Esophagus squamous epithelium (tissue), 5 donors: Measurements from ENCODE around the gene QPRT. TPM values are rescaled to one million over a fixed set of nuclear protein-coding genes. Genes with fewer than 3 reads are reported as not detected.
"Not testable (repeated sequence)": the region's sequence is repeated elsewhere in the genome, so short reads cannot be mapped to it uniquely, and the experiment has no call there.

Source experiments
- DNase-seq: peaks from one replicate; lab custom pipeline; 2025; lab: John Stamatoyannopoulos, UW
- H3K27ac ChIP-seq, 4 donors: fragments of 200-600 bp; sonication (generic); one replicate each; pipeline ENCODE4 v1.5.1; 2016 to 2019; ENCODE audit warnings: mild to moderate bottlenecking in 1 of 4
- H3K27me3 ChIP-seq, 4 donors: fragments of 200-600 bp; sonication (generic); 1 replicate in 3 of 4; 2 replicates in 1 of 4; pipeline versions ENCODE4 v1.5.1 to v1.6.0; 2017 to 2021; ENCODE audit warnings: antibody characterized with exemption in 1 of 4
- H3K36me3 ChIP-seq, 3 donors: fragments of 200-600 bp; sonication (generic); one replicate each; pipeline ENCODE4 v1.5.1; 2016 to 2019
- H3K4me1 ChIP-seq, 3 donors: fragments of 200-600 bp; sonication (generic); one replicate each; pipeline ENCODE4 v1.5.1; 2017 to 2019
- H3K4me3 ChIP-seq, 4 donors: fragments of 200-600 bp; sonication (generic); 1 replicate in 3 of 4; 2 replicates in 1 of 4; pipeline ENCODE4 v1.5.1; 2016 to 2019; ENCODE audit warnings: mild to moderate bottlenecking in 2 of 4, moderate library complexity in 1 of 4
- H3K9me3 ChIP-seq, 3 donors: fragments of 200-600 bp; sonication (generic); one replicate each; pipeline ENCODE4 v1.5.1; 2016 to 2019
- POLR2A ChIP-seq, 4 donors: fragments of 450-650 bp; IDR thresholded peaks; one replicate each; pipeline ENCODE4 v1.6.1; 2017; ENCODE audit warnings: antibody characterized with exemption in 4 of 4, mild to moderate bottlenecking in 4 of 4, moderate library complexity in 3 of 4
- WGBS, 2 donors: methylation state at CpG; one replicate each; pipeline ENCODE4 v1.1.5; 2018; 5-methylcytosine and 5-hydroxymethylcytosine counted together
- intact Hi-C: fragments of 100-400 bp; cut with DNase I; formaldehyde crosslinking; loops from one replicate; pipeline ENCODE4 v1.15.0; 2022
- total RNA-seq, 4 donors: library from RNA; depleted of rRNA; stranded (reverse); fragments of >200 nt; gene quantifications; one replicate each; pipeline ENCODE4 v1.1.0, GENCODE V29; 2016
- TF ChIP-seq, protein P1 (sequence below), 6 experiments: fragments of 450-650 bp in 4 of 6; fragments of 200-600 bp in 2 of 6; sonication (generic) in 2 of 6; IDR thresholded peaks; one replicate each; pipeline ENCODE4 v1.5.1; 2016 to 2019; ENCODE audit warnings: antibody characterized with exemption in 6 of 6, mild to moderate bottlenecking in 4 of 6, moderate library complexity in 4 of 6
- donor health status: DM: yes; HTN: yes; CAD: no.

QPRT gene
- 1 to 10 TPM in 2 of 4 donors, under 1 TPM in 2; 0.40 to 3.6 (median 1.9) TPM for total RNA-seq

DNA sequence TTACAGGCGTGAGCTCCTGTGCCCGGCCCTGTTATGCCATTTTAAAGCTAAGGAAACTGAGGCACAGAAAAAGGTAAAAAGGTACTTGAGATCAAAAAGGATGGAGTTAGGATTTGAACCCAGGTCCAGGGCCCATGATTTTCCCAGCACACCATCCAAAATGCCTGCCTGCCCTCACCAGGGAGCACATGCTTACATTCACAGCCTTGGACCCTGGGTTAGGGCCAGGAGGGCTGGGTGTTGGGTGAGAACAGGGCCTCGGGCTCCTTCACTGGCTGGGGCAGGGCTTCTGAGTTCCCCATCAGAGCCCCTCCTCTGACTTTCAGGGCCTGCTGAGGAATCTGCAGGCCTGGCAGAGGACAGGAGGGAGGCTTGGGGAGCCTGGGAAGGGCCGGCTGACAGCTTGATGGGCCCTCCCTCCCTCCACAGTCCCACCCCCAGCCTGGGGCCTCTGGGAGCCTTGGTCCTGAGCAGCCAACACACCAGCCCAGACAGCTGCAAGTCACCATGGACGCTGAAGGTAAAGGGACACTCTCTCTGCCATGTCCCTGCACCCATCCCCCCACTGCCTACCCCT, at the start of gene QPRT:
Gene QPRT, plus strand, starts transcription at position 490 of the 577 bp plus-strand sequence. Its CDS starts 18 bp downstream, at position 508.
- no peak for DNase-seq
- WGBS, 2 donors, result 53 to 56% methylated on average over 3 to 4 of the region's 5 CpGs
- peaks cover 0 to 20% (median 5%) of the 10 kb centered on the region in 3 donors for H3K4me1 ChIP-seq
- H3K36me3 ChIP-seq, result no peaks in the 10 kb centered on the region
- TF ChIP-seq, protein P1, sequence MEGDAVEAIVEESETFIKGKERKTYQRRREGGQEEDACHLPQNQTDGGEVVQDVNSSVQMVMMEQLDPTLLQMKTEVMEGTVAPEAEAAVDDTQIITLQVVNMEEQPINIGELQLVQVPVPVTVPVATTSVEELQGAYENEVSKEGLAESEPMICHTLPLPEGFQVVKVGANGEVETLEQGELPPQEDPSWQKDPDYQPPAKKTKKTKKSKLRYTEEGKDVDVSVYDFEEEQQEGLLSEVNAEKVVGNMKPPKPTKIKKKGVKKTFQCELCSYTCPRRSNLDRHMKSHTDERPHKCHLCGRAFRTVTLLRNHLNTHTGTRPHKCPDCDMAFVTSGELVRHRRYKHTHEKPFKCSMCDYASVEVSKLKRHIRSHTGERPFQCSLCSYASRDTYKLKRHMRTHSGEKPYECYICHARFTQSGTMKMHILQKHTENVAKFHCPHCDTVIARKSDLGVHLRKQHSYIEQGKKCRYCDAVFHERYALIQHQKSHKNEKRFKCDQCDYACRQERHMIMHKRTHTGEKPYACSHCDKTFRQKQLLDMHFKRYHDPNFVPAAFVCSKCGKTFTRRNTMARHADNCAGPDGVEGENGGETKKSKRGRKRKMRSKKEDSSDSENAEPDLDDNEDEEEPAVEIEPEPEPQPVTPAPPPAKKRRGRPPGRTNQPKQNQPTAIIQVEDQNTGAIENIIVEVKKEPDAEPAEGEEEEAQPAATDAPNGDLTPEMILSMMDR (IDR thresholded peaks at IDR 0.05), result no peak
- no peak for TF ChIP-seq POLR2A (IDR thresholded peaks at IDR 0.05)
- no peaks in the 10 kb centered on the region for H3K27me3 ChIP-seq
- H3K9me3 ChIP-seq, result no peaks in the 10 kb centered on the region
- peak within 1 kb of the TSS in 3 of 4 donors; percentile 14 to 50 (median 29) for H3K4me3 ChIP-seq
- intact Hi-C loops, result no loop called here
- H3K27ac ChIP-seq, result peak within 1 kb of the TSS in 2 of 4 donors; percentile 1 to 54

DNA sequence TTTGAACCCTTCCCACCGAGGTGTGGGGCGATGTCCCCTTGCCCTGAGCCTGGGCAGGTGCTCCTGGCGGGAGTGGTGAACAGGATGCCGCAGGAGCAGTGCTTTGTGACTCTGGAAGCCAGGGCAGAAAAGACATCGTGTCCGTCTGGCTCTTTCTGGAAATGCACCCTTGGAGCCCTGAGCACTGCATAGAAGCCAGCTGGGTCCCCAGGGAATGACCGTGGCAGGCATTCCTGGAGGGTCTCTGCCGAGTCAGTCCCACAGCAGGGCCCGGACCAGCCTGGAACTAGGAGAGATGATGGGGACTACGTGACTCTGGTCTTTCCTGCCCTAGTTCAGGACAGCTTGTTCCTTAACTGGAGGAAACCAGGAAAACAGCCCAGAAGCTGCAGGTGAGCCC, 49.7 kb upstream of the QPRT start:
- H3K27ac ChIP-seq, intact Hi-C loops, H3K9me3 ChIP-seq, H3K36me3 ChIP-seq, H3K4me3 ChIP-seq, H3K4me1 ChIP-seq, DNase-seq, H3K27me3 ChIP-seq: not testable (repeated sequence)
- WGBS, 2 donors, result 70% methylated on average over 2 of the region's 10 CpGs; no CpG with 5 or more reads in 1 of the 2 donors

DNA sequence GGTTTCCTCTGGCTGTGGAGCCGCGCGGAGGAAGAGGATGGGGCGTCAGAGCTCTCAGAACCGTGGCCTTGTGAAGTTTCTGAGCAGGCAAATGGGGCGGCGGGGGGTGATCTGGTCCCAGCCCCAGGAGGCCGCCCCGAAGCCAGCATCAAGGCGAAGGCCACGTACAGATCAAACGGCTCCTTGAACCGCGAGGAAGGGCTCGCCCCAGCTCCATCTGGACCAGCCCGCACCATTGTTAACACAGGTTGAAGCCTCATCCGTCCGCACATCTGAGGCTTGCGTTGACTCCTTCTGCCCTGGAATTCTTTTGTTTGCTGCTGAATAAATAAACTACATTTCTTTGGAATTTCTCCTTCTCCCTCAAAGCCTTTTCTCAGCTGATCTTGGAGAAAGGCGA, 47.3 kb upstream of the QPRT start:
- H3K4me1 ChIP-seq, H3K4me3 ChIP-seq, H3K9me3 ChIP-seq, H3K27ac ChIP-seq, intact Hi-C loops, H3K27me3 ChIP-seq, DNase-seq, H3K36me3 ChIP-seq: not testable (repeated sequence)
- 51 to 54% methylated on average over 5 to 10 of the region's 20 CpGs for WGBS, 2 donors

DNA sequence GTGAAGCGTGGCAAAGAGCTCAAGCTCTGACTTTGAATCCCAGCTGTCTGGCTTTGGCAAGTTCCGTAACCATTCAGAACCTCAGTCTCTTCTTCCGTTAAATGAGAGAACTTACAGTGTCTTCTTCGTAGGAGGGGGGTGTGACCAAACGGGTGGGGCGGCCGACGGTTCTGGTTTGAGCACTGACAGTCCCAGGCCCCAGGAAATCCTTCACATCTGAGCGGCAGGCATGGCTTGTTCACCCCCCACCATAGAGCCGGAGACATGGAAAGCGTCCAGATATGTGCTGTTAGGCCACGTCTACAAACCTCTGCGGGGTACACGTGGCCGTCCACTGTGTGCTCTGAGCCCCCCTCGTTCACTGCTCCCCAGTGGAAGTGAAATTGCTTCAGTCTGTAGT, 43.1 kb upstream of the QPRT start:
- WGBS, 2 donors, result 80% methylated on average over 13 of the region's 16 CpGs; no CpG with 5 or more reads in 1 of the 2 donors
- H3K4me1 ChIP-seq, intact Hi-C loops, H3K27me3 ChIP-seq, DNase-seq, H3K9me3 ChIP-seq, H3K36me3 ChIP-seq, H3K4me3 ChIP-seq, H3K27ac ChIP-seq: not testable (repeated sequence)

DNA sequence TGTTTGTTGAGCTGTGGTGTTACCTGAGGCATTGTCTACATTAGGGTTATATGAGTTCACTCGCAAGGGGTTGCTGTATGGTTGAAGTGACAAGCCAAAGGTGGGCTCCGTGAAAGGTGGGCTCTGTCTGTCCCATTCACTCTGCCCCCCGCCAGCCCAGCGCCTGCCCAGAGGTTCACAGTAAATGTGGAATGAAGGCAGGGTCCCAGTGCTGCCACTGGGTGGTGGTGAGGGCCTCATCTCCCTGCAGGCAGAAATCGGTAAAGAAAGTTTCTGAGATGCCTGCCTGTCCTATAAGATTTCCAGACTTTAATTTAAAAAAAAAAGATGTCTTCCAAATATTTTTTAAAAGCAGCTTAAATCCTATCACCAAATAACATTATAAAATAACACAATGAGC, 42.6 kb upstream of the QPRT start:
- H3K36me3 ChIP-seq, H3K4me1 ChIP-seq, H3K27ac ChIP-seq, H3K27me3 ChIP-seq, H3K9me3 ChIP-seq, intact Hi-C loops, H3K4me3 ChIP-seq, DNase-seq: not testable (repeated sequence)
- no CpG with 5 or more reads among the region's 5 CpGs for WGBS, 2 donors

DNA sequence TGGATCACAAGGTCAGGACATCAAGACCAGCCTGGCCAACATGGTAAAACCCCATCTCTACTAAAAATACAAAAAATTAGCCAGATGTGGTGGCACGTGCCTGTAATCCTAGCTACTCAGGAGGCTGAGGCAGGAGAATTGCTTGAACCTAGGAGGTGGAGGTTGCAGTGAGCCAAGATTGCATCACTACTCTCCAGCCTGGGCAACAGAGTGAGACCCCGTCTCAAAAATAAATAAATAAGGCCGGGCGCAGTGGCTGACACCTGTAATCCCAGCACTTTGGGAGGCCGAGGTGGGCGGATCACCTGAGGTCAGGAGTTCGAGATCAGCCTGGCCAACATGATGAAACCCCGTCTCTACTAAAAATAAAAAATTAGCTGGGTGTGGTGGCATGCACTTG, 40.2 kb upstream of the QPRT start:
- H3K9me3 ChIP-seq, H3K36me3 ChIP-seq, H3K4me1 ChIP-seq, DNase-seq, H3K27ac ChIP-seq, intact Hi-C loops, H3K27me3 ChIP-seq, H3K4me3 ChIP-seq: not testable (repeated sequence)
- WGBS, 2 donors, result 90 to 95% methylated on average over 7 to 8 of the region's 8 CpGs

DNA sequence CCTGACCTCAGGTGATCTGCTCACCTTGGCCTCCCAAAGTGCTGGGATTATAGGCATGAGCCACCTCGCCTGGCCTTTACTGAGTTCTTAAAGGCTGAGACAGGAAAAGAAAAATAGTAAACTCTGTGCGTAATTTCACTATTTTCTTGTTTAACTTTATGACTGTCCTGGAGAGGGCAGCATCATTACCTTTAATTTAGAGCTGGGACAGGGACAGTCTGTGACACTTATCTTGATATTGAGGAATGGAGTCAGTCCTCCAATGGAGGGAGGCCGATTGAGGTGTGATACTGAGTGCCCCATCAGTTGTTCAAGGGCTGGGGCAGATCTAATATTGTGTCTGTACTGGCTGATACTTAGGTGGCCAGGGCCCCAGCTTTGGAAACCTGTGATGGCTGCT, 37.4 kb upstream of the QPRT start:
- intact Hi-C loops, result no loop called here
- no peak overlapping the region for H3K4me3 ChIP-seq
- H3K36me3 ChIP-seq, result no peaks in the 10 kb centered on the region
- no peak for DNase-seq
- H3K27me3 ChIP-seq, result no peaks in the 10 kb centered on the region
- no peaks in the 10 kb centered on the region for H3K9me3 ChIP-seq
- TF ChIP-seq, protein P1 (IDR thresholded peaks at IDR 0.05), result no peak
- TF ChIP-seq POLR2A (IDR thresholded peaks at IDR 0.05), result no peak
- 67 to 79% methylated on average over 3 of the region's 3 CpGs for WGBS, 2 donors
- no peaks in the 10 kb centered on the region for H3K4me1 ChIP-seq
- no peak overlapping the region for H3K27ac ChIP-seq

DNA sequence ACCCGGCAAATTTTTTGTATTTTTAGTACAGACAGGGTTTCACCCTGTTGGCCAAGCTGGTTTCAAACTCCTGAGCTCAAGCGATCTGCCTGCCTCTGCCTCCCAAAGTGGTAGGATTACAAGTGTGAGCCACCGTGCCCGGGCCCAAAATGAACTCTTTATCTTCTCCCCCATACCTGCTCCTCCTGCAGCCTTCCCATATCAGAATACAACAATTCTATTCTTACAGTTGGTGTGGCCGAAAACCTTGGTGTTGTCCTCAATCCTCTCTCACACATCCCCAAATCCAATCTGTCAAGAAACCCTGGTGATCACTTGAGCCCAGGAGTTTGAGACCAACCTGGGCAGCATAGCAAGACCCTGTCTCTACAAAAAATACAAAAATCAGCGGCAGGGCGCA, 35.4 kb upstream of the QPRT start:
- 83 to 92% methylated on average over 6 of the region's 7 CpGs for WGBS, 2 donors
- Histone ChIP-seq H3K9me3 (no peaks in the 10 kb centered on the region), H3K27ac (no peak overlapping the region), H3K27me3 (no peaks in the 10 kb centered on the region), H3K4me3 (no peak overlapping the region), H3K4me1 (no peaks in the 10 kb centered on the region), H3K36me3 (no peaks in the 10 kb centered on the region)
- DNase-seq, result no peak
- TF ChIP-seq POLR2A (IDR thresholded peaks at IDR 0.05), result no peak
- intact Hi-C loops, result no loop called here
